Measurements from ENCODE around the gene CPNE8.
"Not testable (repeated sequence)": the region's sequence is repeated elsewhere in the genome, so short reads cannot be mapped to it uniquely, and the experiment has no call there.

The CPNE8 gene

GRCh38 chr12:38823314-38823713 is 82.1 kb downstream of the CPNE8 start:
- DNase-seq: no peak

GRCh38 chr12:38817942-38818341 is 87.4 kb downstream of the CPNE8 start:
- no peak for DNase-seq

GRCh38 chr12:38813923-38814322 is 91.5 kb downstream of the CPNE8 start:
- no peak for DNase-seq

- no peak for DNase-seq
Measured at GRCh38 chr12:38811814-38812356, 93.5 kb downstream of the CPNE8 start.

GRCh38 chr12:38809832-38810231 is 95.6 kb downstream of the CPNE8 start:
- no peak for DNase-seq

- no peak for DNase-seq
Measured at GRCh38 chr12:38788106-38788505, 117.3 kb downstream of the CPNE8 start.

- no peak for DNase-seq
Measured at GRCh38 chr12:38785381-38785780, 120.0 kb downstream of the CPNE8 start.

- DNase-seq: no peak
Measured at GRCh38 chr12:38783304-38783703, 122.1 kb downstream of the CPNE8 start.

- no peak for DNase-seq
Measured at GRCh38 chr12:38782359-38782758, 123.0 kb downstream of the CPNE8 start.

GRCh38 chr12:38776647-38777046 is 128.7 kb downstream of the CPNE8 start:
- DNase-seq: no peak

- DNase-seq: no peak
Measured at GRCh38 chr12:38775457-38775856, 129.9 kb downstream of the CPNE8 start.

- DNase-seq: no peak
Measured at GRCh38 chr12:38772437-38772836, 133.0 kb downstream of the CPNE8 start.

GRCh38 chr12:38771871-38772270 is 133.5 kb downstream of the CPNE8 start:
- DNase-seq: no peak

- no peak for DNase-seq
Measured at GRCh38 chr12:38761636-38762342, 143.6 kb downstream of the CPNE8 start.

- DNase-seq: no peak
Measured at GRCh38 chr12:38761111-38761510, 144.3 kb downstream of the CPNE8 start.

GRCh38 chr12:38759621-38760020 is 145.8 kb downstream of the CPNE8 start:
- no peak for DNase-seq

- DNase-seq: no peak
Measured at GRCh38 chr12:38746744-38747143, 158.6 kb downstream of the CPNE8 start.

- no peak for DNase-seq
Measured at GRCh38 chr12:38745601-38746000, 159.8 kb downstream of the CPNE8 start.

- no peak for DNase-seq
Measured at GRCh38 chr12:38744041-38744440, 161.3 kb downstream of the CPNE8 start.

- not testable (repeated sequence) for DNase-seq
Measured at GRCh38 chr12:38742496-38742895, 162.9 kb downstream of the CPNE8 start.

- DNase-seq: no peak
Measured at GRCh38 chr12:38736821-38737220, 168.6 kb downstream of the CPNE8 start.

GRCh38 chr12:38732761-38733160 is 172.6 kb downstream of the CPNE8 start:
- no peak for DNase-seq

- DNase-seq: no peak
Measured at GRCh38 chr12:38728894-38729293, 176.5 kb downstream of the CPNE8 start.

- DNase-seq: no peak
Measured at GRCh38 chr12:38721611-38722252, 183.7 kb downstream of the CPNE8 start.

GRCh38 chr12:38720661-38721060 is 184.7 kb downstream of the CPNE8 start:
- no peak for DNase-seq
